Measurements from ENCODE around the gene EPYC.
"Not testable (repeated sequence)": the region's sequence is repeated elsewhere in the genome, so short reads cannot be mapped to it uniquely, and the experiment has no call there.

The EPYC gene

GRCh38 chr12:90991952-90992465 is 12.8 kb downstream of the EPYC start:
- in situ Hi-C loops (cut with MboI; ENCODE audit: low sequenced_read_pairs): no loop called here

- in situ Hi-C loops (cut with MboI; ENCODE audit: low sequenced_read_pairs): no loop called here
Observed at GRCh38 chr12:90990611-90991010, 14.2 kb downstream of the EPYC start.

GRCh38 chr12:90989686-90990111 is 15.1 kb downstream of the EPYC start:
- in situ Hi-C loops (cut with MboI; ENCODE audit: low sequenced_read_pairs): no loop called here

GRCh38 chr12:90987520-90987919 is 17.3 kb downstream of the EPYC start:
- in situ Hi-C loops (cut with MboI; ENCODE audit: low sequenced_read_pairs): no loop called here

- in situ Hi-C loops (cut with MboI; ENCODE audit: low sequenced_read_pairs): no loop called here
Observed at GRCh38 chr12:90987101-90987500, 17.7 kb downstream of the EPYC start.

GRCh38 chr12:90985331-90985730 is 19.4 kb downstream of the EPYC start:
- in situ Hi-C loops (cut with MboI; ENCODE audit: low sequenced_read_pairs): not testable (repeated sequence)

GRCh38 chr12:90984114-90984513 is 20.7 kb downstream of the EPYC start:
- in situ Hi-C loops (cut with MboI; ENCODE audit: low sequenced_read_pairs): no loop called here

- in situ Hi-C loops (cut with MboI; ENCODE audit: low sequenced_read_pairs): no loop called here
Observed at GRCh38 chr12:90982170-90982569, 22.6 kb downstream of the EPYC start.

- in situ Hi-C loops (cut with MboI; ENCODE audit: low sequenced_read_pairs): no loop called here
Observed at GRCh38 chr12:90979951-90980350, 24.8 kb downstream of the EPYC start.

- in situ Hi-C loops (cut with MboI; ENCODE audit: low sequenced_read_pairs): no loop called here
Observed at GRCh38 chr12:90979019-90979418, 25.8 kb downstream of the EPYC start.

GRCh38 chr12:90978117-90978770 is 26.5 kb downstream of the EPYC start:
- in situ Hi-C loops (cut with MboI; ENCODE audit: low sequenced_read_pairs): no loop called here

GRCh38 chr12:90977224-90977623 is 27.5 kb downstream of the EPYC start:
- in situ Hi-C loops (cut with MboI; ENCODE audit: low sequenced_read_pairs): no loop called here

- in situ Hi-C loops (cut with MboI; ENCODE audit: low sequenced_read_pairs): loop anchor here (25.0 kb wide), 1 partner anchor 1962 kb away; no protein-coding TSS in a partner anchor
Observed at GRCh38 chr12:90974286-90974685, 30.5 kb downstream of the EPYC start.

- in situ Hi-C loops (cut with MboI; ENCODE audit: low sequenced_read_pairs): loop anchor here (25.0 kb wide), 1 partner anchor 1960 kb away; no protein-coding TSS in a partner anchor
Observed at GRCh38 chr12:90972226-90972625, 32.5 kb downstream of the EPYC start.

- in situ Hi-C loops (cut with MboI; ENCODE audit: low sequenced_read_pairs): loop anchor here (25.0 kb wide), 1 partner anchor 1959 kb away; no protein-coding TSS in a partner anchor
Observed at GRCh38 chr12:90970911-90971310, 33.9 kb downstream of the EPYC start.

- in situ Hi-C loops (cut with MboI; ENCODE audit: low sequenced_read_pairs): loop anchor here (25.0 kb wide), 1 partner anchor 1958 kb away; no protein-coding TSS in a partner anchor
Observed at GRCh38 chr12:90970471-90970870, 34.3 kb downstream of the EPYC start.

- in situ Hi-C loops (cut with MboI; ENCODE audit: low sequenced_read_pairs): loop anchor here (25.0 kb wide), 1 partner anchor 1958 kb away; no protein-coding TSS in a partner anchor
Observed at GRCh38 chr12:90969851-90970250, 34.9 kb downstream of the EPYC start.

- in situ Hi-C loops (cut with MboI; ENCODE audit: low sequenced_read_pairs): loop anchor here (25.0 kb wide), 1 partner anchor 1957 kb away; no protein-coding TSS in a partner anchor
Observed at GRCh38 chr12:90969346-90969745, 35.4 kb downstream of the EPYC start.

GRCh38 chr12:90965204-90965603 is 39.6 kb downstream of the EPYC start:
- in situ Hi-C loops (cut with MboI; ENCODE audit: low sequenced_read_pairs): loop anchor here (25.0 kb wide), 1 partner anchor 1953 kb away; no protein-coding TSS in a partner anchor

GRCh38 chr12:90964616-90965015 is 40.2 kb downstream of the EPYC start:
- in situ Hi-C loops (cut with MboI; ENCODE audit: low sequenced_read_pairs): loop anchor here (25.0 kb wide), 1 partner anchor 1952 kb away; no protein-coding TSS in a partner anchor

- in situ Hi-C loops (cut with MboI; ENCODE audit: low sequenced_read_pairs): loop anchor here (25.0 kb wide), 1 partner anchor 1952 kb away; no protein-coding TSS in a partner anchor
Observed at GRCh38 chr12:90963946-90964345, 40.8 kb downstream of the EPYC start.

- in situ Hi-C loops (cut with MboI; ENCODE audit: low sequenced_read_pairs): loop anchor here (25.0 kb wide), 1 partner anchor 1949 kb away; no protein-coding TSS in a partner anchor
Observed at GRCh38 chr12:90961154-90961553, 43.6 kb downstream of the EPYC start.

Measured in HL-60/S4 treated with phorbol 12-myristate 13-acetate at 8.2 ng/mL for 4 days and 3 days (cell line).